ENCODE results near the gene KLHL33. TPM values are rescaled to one million over a fixed set of nuclear protein-coding genes. Genes with fewer than 3 reads are reported as not detected.

KLHL33 gene
- total RNA-seq, 2 experiments from 2014 or later = 0.15 to 0.17 TPM

DNA sequence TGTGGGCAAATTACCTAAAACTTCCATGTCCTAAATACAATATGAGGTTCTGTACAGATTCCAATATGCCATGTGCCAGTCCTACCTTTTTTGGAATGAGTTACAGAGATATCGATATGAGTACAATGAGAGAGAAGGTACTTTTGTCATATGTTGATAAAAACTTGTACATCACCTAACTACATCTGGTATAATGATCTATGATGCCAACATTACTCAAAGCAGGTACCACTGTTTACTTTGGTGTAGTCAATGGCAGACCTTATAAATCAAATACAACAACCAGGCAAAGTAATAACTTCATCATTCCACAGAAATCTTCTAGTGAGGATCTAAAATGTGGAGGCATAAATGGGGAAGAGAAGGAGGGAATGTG is 35.4 kb downstream of the KLHL33 start:
- no peaks in the 10 kb centered on the region for H3K27me3 Mint-ChIP-seq
- ChIA-PET POLR2A (no interaction called here), CTCF (interaction anchor here (1.3 to 2.2 kb wide), 2 partner anchors 9 to 16 kb away, joined by 4 to 7 read pairs; no protein-coding TSS in a partner anchor)
- DNase-seq = no peak
- H3K36me3 Mint-ChIP-seq (ENCODE audit: low read depth) = peaks cover 57% of the 10 kb centered on the region
- H3K4me3 Mint-ChIP-seq = no peak overlapping the region
- H3K4me1 Mint-ChIP-seq = peaks cover 21% of the 10 kb centered on the region
- H3K27ac Mint-ChIP-seq = no peak overlapping the region
- no peaks in the 10 kb centered on the region for H3K9me3 Mint-ChIP-seq

DNA sequence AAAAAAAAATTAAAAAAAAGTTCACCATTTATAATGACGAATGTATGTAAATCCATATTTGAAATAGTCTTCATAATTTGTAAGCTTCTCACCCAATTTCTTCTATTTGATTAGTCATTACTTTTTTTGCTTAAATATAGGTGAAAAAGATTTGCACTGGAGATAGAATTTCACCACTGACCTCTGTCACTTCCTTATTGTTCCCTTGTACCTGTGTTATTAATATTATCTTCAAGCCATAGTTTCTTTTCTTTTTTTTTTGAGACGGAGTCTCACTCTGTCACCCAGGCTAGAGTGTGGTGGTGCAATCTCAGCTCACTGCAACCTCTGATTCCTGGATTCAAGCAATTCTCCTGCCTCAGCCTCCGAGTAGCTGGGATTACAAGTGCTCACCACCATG is 38.5 kb downstream of the KLHL33 start:
- H3K4me3 Mint-ChIP-seq = no peak overlapping the region
- CTCF ChIA-PET = interaction anchor here (0.7 kb wide), 1 partner anchor 1101 kb away, joined by 3 read pairs; no protein-coding TSS in a partner anchor
- H3K36me3 Mint-ChIP-seq (ENCODE audit: low read depth) = peaks cover 36% of the 10 kb centered on the region

DNA sequence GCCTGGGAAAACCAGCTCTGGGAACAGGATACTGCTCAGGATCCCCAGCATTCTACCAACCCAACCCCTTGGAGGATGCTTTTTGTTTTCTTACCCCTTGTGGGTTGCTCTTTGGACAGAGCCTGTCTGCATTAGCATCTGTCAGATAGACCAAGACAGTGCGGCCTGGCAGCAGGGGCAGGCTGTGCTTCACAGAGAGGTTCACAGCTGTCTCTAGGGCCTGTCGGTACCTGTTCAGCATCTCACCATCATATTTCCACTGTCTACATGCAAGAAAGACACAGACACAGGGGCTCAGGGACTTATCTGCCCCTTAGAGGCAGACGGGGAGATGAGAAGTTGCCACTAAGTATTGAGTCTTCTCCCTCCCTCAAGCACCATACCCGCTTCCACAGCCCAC is 44.5 kb downstream of the KLHL33 start:
- Mint-ChIP-seq H3K27me3 (no peaks in the 10 kb centered on the region), H3K9me3 (no peaks in the 10 kb centered on the region), H3K27ac (no peak overlapping the region), H3K36me3 (ENCODE audit: low read depth) (peaks cover 33% of the 10 kb centered on the region), H3K4me3 (no peak overlapping the region), H3K4me1 (no peaks in the 10 kb centered on the region)
- CTCF ChIA-PET = interaction anchor here (1.0 to 1.2 kb wide), 2 partner anchors 15 to 39 kb away, joined by 3 read pairs; no protein-coding TSS in a partner anchor
- POLR2A ChIA-PET = no interaction called here
- no peak for DNase-seq

More for the DNA sequence above, 38.5 kb downstream of the KLHL33 start:
- Mint-ChIP-seq H3K4me1 (peaks cover 15% of the 10 kb centered on the region), H3K9me3 (no peaks in the 10 kb centered on the region), H3K27me3 (no peaks in the 10 kb centered on the region), H3K27ac (no peak overlapping the region)
- DNase-seq = no peak
- POLR2A ChIA-PET = no interaction called here

DNA sequence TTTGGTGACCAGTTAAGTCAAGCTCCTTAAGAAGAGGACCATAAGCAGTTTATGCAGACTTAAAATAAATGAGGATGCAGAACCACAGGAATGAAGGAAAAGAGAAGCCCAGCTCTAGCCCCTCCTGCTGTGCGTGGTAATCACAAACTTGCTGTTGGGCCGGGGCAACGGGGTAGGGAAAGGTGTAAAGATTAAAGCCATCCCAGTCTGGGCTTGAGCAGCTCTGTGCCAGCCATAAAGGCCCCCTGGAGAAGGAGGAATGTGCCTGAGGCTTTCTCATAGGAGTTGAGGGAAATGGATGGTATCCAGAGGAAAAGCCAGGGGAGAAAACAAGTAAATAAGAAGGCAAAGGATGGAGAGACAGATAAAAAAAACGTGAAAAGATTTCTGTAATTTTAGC is 47.8 kb downstream of the KLHL33 start:
- no peaks in the 10 kb centered on the region for H3K27me3 Mint-ChIP-seq
- ChIA-PET CTCF (interaction anchor here (1.5 kb wide), 1 partner anchor 40 kb away, joined by 3 read pairs; no protein-coding TSS in a partner anchor), POLR2A (no interaction called here)
- no peaks in the 10 kb centered on the region for H3K4me1 Mint-ChIP-seq
- no peak for DNase-seq
- H3K9me3 Mint-ChIP-seq = no peaks in the 10 kb centered on the region
- H3K27ac Mint-ChIP-seq = no peak overlapping the region
- H3K4me3 Mint-ChIP-seq = no peak overlapping the region
- H3K36me3 Mint-ChIP-seq (ENCODE audit: low read depth) = peaks cover 30% of the 10 kb centered on the region

DNA sequence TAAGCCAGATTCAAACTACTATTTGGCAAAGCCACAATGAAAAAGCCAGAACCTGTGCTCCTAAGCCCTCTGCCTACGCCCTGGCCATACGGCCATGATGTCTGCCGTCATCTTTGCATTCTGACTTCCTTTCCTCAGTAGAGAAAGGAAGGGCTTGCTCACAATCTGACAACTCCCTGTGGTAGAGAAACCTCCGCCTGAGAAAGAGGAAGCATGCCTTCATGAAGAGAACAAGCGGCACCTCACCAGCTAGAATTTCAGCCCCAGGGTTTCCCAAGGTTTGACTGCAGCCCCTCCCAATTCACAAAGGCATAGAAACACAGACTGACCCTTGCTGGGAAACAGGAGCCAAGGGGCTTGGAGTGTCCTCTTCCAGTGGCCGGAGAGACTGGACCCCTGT is 48.4 kb downstream of the KLHL33 start:
- H3K36me3 Mint-ChIP-seq (ENCODE audit: low read depth) = peaks cover 30% of the 10 kb centered on the region
- no peaks in the 10 kb centered on the region for H3K9me3 Mint-ChIP-seq
- no peaks in the 10 kb centered on the region for H3K4me1 Mint-ChIP-seq
- DNase-seq = no peak
- POLR2A ChIA-PET = no interaction called here
- H3K27ac Mint-ChIP-seq = no peak overlapping the region
- no peak overlapping the region for H3K4me3 Mint-ChIP-seq
- CTCF ChIA-PET = interaction anchor here (0.9 to 1.2 kb wide), 2 partner anchors 11 to 34 kb away, joined by 3 read pairs; no protein-coding TSS in a partner anchor
- no peaks in the 10 kb centered on the region for H3K27me3 Mint-ChIP-seq

DNA sequence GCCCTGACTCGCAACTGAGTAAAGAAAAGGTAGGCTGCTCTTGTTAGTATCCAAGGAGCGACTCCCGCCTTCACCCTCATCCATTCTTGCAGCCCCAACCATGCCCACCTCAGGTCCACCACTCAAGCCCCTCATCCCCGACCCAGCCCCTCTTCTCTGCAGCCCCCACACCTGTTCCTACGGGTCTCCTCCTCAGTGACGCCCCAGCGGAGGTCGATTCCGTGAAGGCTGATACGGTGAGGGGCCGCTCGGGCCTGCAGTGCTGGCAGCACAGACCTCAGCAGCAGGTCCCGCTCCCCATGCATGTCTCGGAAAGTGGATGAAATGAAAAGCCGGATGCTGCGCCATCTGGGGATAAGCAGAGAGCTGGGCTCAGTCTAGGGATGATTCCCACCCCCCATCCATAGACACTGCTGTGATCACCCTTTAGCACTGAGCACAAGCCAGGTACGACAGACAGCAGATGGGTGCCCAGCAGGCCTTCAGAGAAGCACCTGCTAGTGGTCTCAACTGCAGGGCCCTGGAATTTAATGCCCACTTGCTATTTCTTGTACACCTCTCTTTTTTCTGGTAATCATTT is 49.6 kb downstream of the KLHL33 start:
- Mint-ChIP-seq H3K36me3 (ENCODE audit: low read depth) (peaks cover 36% of the 10 kb centered on the region), H3K4me1 (no peaks in the 10 kb centered on the region), H3K27me3 (no peaks in the 10 kb centered on the region), H3K4me3 (no peak overlapping the region), H3K9me3 (no peaks in the 10 kb centered on the region), H3K27ac (no peak overlapping the region)
- DNase-seq = no peak
- POLR2A ChIA-PET = no interaction called here
- CTCF ChIA-PET = interaction anchor here (1.2 kb wide), 1 partner anchor 10 kb away, joined by 3 read pairs; no protein-coding TSS in a partner anchor

DNA sequence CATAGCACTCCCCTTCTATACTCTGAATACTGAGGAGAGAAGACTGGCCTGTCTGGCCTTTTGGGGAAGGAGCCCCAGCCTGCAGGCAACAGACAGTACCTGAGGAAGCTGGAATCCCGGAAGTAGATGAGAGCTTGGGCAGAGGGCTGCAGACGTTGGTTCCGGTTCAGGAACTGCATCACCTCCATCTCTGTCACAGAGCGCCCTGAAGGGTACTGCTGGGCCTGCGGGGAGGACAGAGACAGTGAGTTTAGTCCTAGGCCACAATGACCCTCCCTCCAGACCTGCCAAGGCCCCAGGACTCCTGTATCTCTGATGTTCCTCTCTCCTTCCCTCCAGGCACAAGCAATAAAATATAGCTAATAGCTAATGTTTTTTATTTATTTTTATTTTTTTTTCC is 51.1 kb downstream of the KLHL33 start:
- Mint-ChIP-seq H3K9me3 (no peaks in the 10 kb centered on the region), H3K27me3 (no peaks in the 10 kb centered on the region), H3K4me1 (no peaks in the 10 kb centered on the region), H3K27ac (no peak overlapping the region), H3K36me3 (ENCODE audit: low read depth) (peaks cover 44% of the 10 kb centered on the region), H3K4me3 (no peak overlapping the region)
- no peak for DNase-seq
- ChIA-PET CTCF (interaction anchor here (0.8 to 2.2 kb wide), 5 partner anchors 9 to 37 kb away, joined by 3 to 11 read pairs (median 3); no protein-coding TSS in a partner anchor), POLR2A (interaction anchor here (0.6 kb wide), 1 partner anchor 186 kb away, joined by 3 read pairs; no protein-coding TSS in a partner anchor)

DNA sequence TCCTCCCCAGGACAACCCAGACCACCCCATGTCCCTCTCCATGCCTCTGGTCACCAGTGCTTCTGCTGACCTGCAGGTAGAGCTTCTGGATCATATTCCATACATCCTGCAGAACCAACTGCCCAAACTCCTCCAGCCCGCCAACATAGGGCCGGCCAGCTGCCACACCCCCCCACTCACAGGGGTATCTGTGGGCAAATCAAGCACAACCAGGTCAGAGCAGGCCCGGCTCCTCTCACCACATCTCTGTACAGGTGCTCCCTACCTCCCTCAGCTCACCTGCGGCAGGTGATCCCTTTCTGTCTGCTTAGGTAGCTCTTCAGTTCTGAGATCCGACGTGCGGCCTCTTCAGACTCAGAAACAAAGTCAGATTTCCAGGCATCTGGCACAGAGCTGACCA is 51.6 kb downstream of the KLHL33 start:
- CTCF ChIA-PET = interaction anchor here (1.2 to 2.2 kb wide), 4 partner anchors 9 to 24 kb away, joined by 3 to 11 read pairs (median 5); no protein-coding TSS in a partner anchor
- POLR2A ChIA-PET = no interaction called here
- H3K27ac Mint-ChIP-seq = no peak overlapping the region
- H3K4me1 Mint-ChIP-seq = no peaks in the 10 kb centered on the region
- H3K27me3 Mint-ChIP-seq = no peaks in the 10 kb centered on the region
- DNase-seq = no peak
- H3K36me3 Mint-ChIP-seq (ENCODE audit: low read depth) = peaks cover 44% of the 10 kb centered on the region
- H3K4me3 Mint-ChIP-seq = no peak overlapping the region
- H3K9me3 Mint-ChIP-seq = no peaks in the 10 kb centered on the region

GRCh38 chr14:20383636-20384035 is 52.3 kb downstream of the KLHL33 start:
- peaks cover 40% of the 10 kb centered on the region for H3K36me3 Mint-ChIP-seq (ENCODE audit: low read depth)
- CTCF ChIA-PET = interaction anchor here (0.6 to 2.2 kb wide), 4 partner anchors 11 to 23 kb away, joined by 3 to 11 read pairs (median 5); no protein-coding TSS in a partner anchor

GRCh38 chr14:20383032-20383431 is 52.9 kb downstream of the KLHL33 start:
- H3K36me3 Mint-ChIP-seq (ENCODE audit: low read depth) = peaks cover 38% of the 10 kb centered on the region

More at GRCh38 chr14:20383636-20384035, 52.3 kb downstream of the KLHL33 start:
- Mint-ChIP-seq H3K4me1 (no peaks in the 10 kb centered on the region), H3K9me3 (no peaks in the 10 kb centered on the region), H3K27ac (no peak overlapping the region), H3K27me3 (no peaks in the 10 kb centered on the region), H3K4me3 (no peak overlapping the region)
- POLR2A ChIA-PET = no interaction called here
- DNase-seq = no peak

DNA sequence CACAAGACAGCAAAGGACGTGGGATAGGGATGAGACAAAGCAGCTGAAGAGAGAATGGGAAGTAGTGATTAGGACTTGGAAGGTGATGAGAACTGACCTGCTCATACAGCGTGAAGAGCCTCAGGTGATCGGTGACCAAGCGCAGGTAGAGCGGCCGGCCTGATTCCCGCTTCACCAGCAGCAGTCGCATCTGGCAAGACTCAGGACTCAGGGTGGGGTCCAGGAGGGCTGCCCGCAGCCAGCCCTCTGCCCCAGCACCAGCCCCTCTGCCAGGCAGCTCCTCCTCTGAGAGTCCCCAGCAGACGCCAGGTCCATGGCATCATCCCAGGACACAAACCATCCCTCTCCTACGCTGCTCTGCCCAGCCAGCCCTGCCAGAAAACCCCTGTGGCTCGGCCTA is 53.4 kb downstream of the KLHL33 start:
- Mint-ChIP-seq H3K36me3 (ENCODE audit: low read depth) (peaks cover 38% of the 10 kb centered on the region), H3K9me3 (no peaks in the 10 kb centered on the region)

More at GRCh38 chr14:20383032-20383431, 52.9 kb downstream of the KLHL33 start:
- no peaks in the 10 kb centered on the region for H3K9me3 Mint-ChIP-seq
- no peak overlapping the region for H3K4me3 Mint-ChIP-seq
- DNase-seq = no peak
- ChIA-PET CTCF (no interaction called here), POLR2A (no interaction called here)
- H3K27me3 Mint-ChIP-seq = no peaks in the 10 kb centered on the region
- H3K4me1 Mint-ChIP-seq = no peaks in the 10 kb centered on the region
- H3K27ac Mint-ChIP-seq = no peak overlapping the region

GRCh38 chr14:20381341-20381740 is 54.6 kb downstream of the KLHL33 start:
- Mint-ChIP-seq H3K36me3 (ENCODE audit: low read depth) (peaks cover 35% of the 10 kb centered on the region), H3K27me3 (no peaks in the 10 kb centered on the region), H3K9me3 (no peaks in the 10 kb centered on the region), H3K27ac (no peak overlapping the region), H3K4me3 (no peak overlapping the region), H3K4me1 (no peaks in the 10 kb centered on the region)
- ChIA-PET POLR2A (no interaction called here), CTCF (interaction anchor here (0.5 to 0.9 kb wide), 4 partner anchors 16 to 817 kb away, joined by 3 read pairs; no protein-coding TSS in a partner anchor)
- DNase-seq = no peak

More for the DNA sequence above, 53.4 kb downstream of the KLHL33 start:
- no peaks in the 10 kb centered on the region for H3K4me1 Mint-ChIP-seq
- ChIA-PET CTCF (no interaction called here), POLR2A (no interaction called here)
- no peaks in the 10 kb centered on the region for H3K27me3 Mint-ChIP-seq
- no peak overlapping the region for H3K27ac Mint-ChIP-seq
- H3K4me3 Mint-ChIP-seq = no peak overlapping the region
- no peak for DNase-seq

DNA sequence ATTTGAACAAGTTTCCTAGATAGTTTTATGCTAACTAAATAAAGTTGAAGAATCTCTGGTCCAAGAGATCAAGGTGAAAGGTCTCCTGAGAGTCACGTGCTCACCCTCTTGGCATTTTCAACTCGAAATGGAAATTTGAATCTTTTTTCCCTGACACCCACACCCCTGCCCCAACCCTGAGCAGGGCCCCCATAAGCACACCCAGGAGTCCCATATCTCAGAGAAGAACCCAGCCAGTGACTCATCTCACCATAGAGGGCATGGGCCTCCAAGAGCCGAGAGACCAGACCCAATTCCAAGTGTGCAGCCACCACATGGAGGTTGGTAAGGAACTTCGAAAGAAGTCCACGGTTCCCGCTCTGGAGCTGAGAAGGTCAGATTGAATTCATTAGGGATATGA is 55.3 kb downstream of the KLHL33 start:
- no peak for DNase-seq
- POLR2A ChIA-PET = no interaction called here
- Mint-ChIP-seq H3K4me1 (no peaks in the 10 kb centered on the region), H3K27ac (no peak overlapping the region), H3K36me3 (ENCODE audit: low read depth) (peaks cover 36% of the 10 kb centered on the region), H3K27me3 (no peaks in the 10 kb centered on the region), H3K4me3 (no peak overlapping the region), H3K9me3 (no peaks in the 10 kb centered on the region)
- CTCF ChIA-PET = no interaction called here

All from activated CD4-positive, alpha-beta T cell treated with anti-CD3 and anti-CD28 coated beads, Interleukin-2, amount 10 ng/mL, durations not matched to agents 7 days and 5 days (primary cell).